ENCODE measurements around the gene RIT2.

Gene RIT2

GRCh38 chr18:43115076-43115921 is at the start of gene RIT2:
TSS of gene RIT2 (minus strand) at chr18:43115685.
- FAIRE-seq = no peak
- no peak for DNase-seq (ENCODE audit: insufficient read length, low spot score)

GRCh38 chr18:43161528-43161927 is 46.0 kb upstream of the RIT2 start:
- DNase-seq (ENCODE audit: insufficient read length, low spot score) = no peak
- FAIRE-seq = no peak

- no peak for DNase-seq (ENCODE audit: insufficient read length, low spot score)
- FAIRE-seq = no peak
These were observed 45.0 kb upstream of the RIT2 start for GRCh38 chr18:43160509-43160908.

- DNase-seq (ENCODE audit: insufficient read length, low spot score) (no peak), FAIRE-seq (no peak)
These were observed 44.4 kb upstream of the RIT2 start for GRCh38 chr18:43159926-43160325.

GRCh38 chr18:43159086-43159770 is 43.7 kb upstream of the RIT2 start:
- FAIRE-seq (no peak), DNase-seq (ENCODE audit: insufficient read length, low spot score) (no peak)

- FAIRE-seq (no peak), DNase-seq (ENCODE audit: insufficient read length, low spot score) (no peak)
These were observed 42.9 kb upstream of the RIT2 start for GRCh38 chr18:43158381-43158780.

- FAIRE-seq = no peak
- no peak for DNase-seq (ENCODE audit: insufficient read length, low spot score)
These were observed 40.4 kb upstream of the RIT2 start for GRCh38 chr18:43155842-43156241.

GRCh38 chr18:43148231-43148630 is 32.7 kb upstream of the RIT2 start:
- FAIRE-seq = no peak
- no peak for DNase-seq (ENCODE audit: insufficient read length, low spot score)

- no peak for FAIRE-seq
These were observed 25.7 kb upstream of the RIT2 start for GRCh38 chr18:43141208-43141607.

GRCh38 chr18:43139288-43139946 is 23.9 kb upstream of the RIT2 start:
- FAIRE-seq = no peak

More at GRCh38 chr18:43141208-43141607, 25.7 kb upstream of the RIT2 start:
- DNase-seq (ENCODE audit: insufficient read length, low spot score) = no peak

GRCh38 chr18:43134876-43135275 is 19.4 kb upstream of the RIT2 start:
- no peak for FAIRE-seq
- no peak for DNase-seq (ENCODE audit: insufficient read length, low spot score)

More at GRCh38 chr18:43139288-43139946, 23.9 kb upstream of the RIT2 start:
- DNase-seq (ENCODE audit: insufficient read length, low spot score) = no peak

- no peak for DNase-seq (ENCODE audit: insufficient read length, low spot score)
- no peak for FAIRE-seq
These were observed 15.3 kb upstream of the RIT2 start for GRCh38 chr18:43130716-43131260.

- FAIRE-seq (no peak), DNase-seq (ENCODE audit: insufficient read length, low spot score) (no peak)
These were observed 14.6 kb upstream of the RIT2 start for GRCh38 chr18:43129946-43130524.

GRCh38 chr18:43125471-43125870 is 10.0 kb upstream of the RIT2 start:
- no peak for DNase-seq (ENCODE audit: insufficient read length, low spot score)
- no peak for FAIRE-seq

- FAIRE-seq (no peak), DNase-seq (ENCODE audit: insufficient read length, low spot score) (no peak)
These were observed 7.5 kb upstream of the RIT2 start for GRCh38 chr18:43122955-43123354.

GRCh38 chr18:43116699-43117294 is 1.3 kb upstream of the RIT2 start:
- no peak for FAIRE-seq

GRCh38 chr18:43113220-43113895 is 2.1 kb downstream of the RIT2 start:
- DNase-seq (ENCODE audit: insufficient read length, low spot score) (no peak), FAIRE-seq (no peak)

More at GRCh38 chr18:43116699-43117294, 1.3 kb upstream of the RIT2 start:
- DNase-seq (ENCODE audit: insufficient read length, low spot score) = no peak

GRCh38 chr18:43108882-43109281 is 6.6 kb downstream of the RIT2 start:
- no peak for DNase-seq (ENCODE audit: insufficient read length, low spot score)
- no peak for FAIRE-seq

GRCh38 chr18:43108469-43108868 is 7.0 kb downstream of the RIT2 start:
- no peak for FAIRE-seq
- no peak for DNase-seq (ENCODE audit: insufficient read length, low spot score)

- no peak for DNase-seq (ENCODE audit: insufficient read length, low spot score)
- FAIRE-seq = no peak
These were observed 21.8 kb downstream of the RIT2 start for GRCh38 chr18:43093646-43094045.

All from GM19239 (cell line).